Mesenchymal stem cell (in vitro differentiated cells and primary cell): ENCODE measurements around the gene RAB37.

Source experiments
- DNase-seq: peaks from one replicate; pipeline ENCODE4 v3.0.0-alpha.2; 2013
- H2AFZ ChIP-seq: one replicate; pipeline ENCODE4 v1.6.1; 2013; ENCODE audit warnings: low read depth, mild to moderate bottlenecking, control low read depth, inconsistent platforms, low read length, moderate library complexity
- H2AK5ac ChIP-seq: 2 replicates; pipeline ENCODE4 v1.6.1; 2013; ENCODE audit warnings: low read length, moderate library complexity, mild to moderate bottlenecking, inconsistent platforms; ENCODE audit not compliant: severe bottlenecking
- H2BK120ac ChIP-seq: one replicate; pipeline ENCODE4 v1.6.1; 2013; ENCODE audit warnings: low read depth, mild to moderate bottlenecking, inconsistent platforms, low read length, moderate library complexity
- H2BK12ac ChIP-seq, 2 experiments: one replicate each; pipeline ENCODE4 v1.6.1; 2013; ENCODE audit warnings: inconsistent platforms in 2 of 2, low read length in 2 of 2, mild to moderate bottlenecking in 2 of 2, moderate library complexity in 2 of 2, control low read depth in 1 of 2
- H2BK15ac ChIP-seq: one replicate; pipeline ENCODE4 v1.6.1; 2013; ENCODE audit warnings: mild to moderate bottlenecking, low read depth, inconsistent platforms; ENCODE audit not compliant: poor library complexity, severe bottlenecking
- H2BK5ac ChIP-seq: 2 replicates; pipeline ENCODE4 v1.6.1; 2013; ENCODE audit warnings: low read depth, mild to moderate bottlenecking, low read length, control low read depth, inconsistent platforms; ENCODE audit not compliant: poor library complexity, severe bottlenecking
- H3K14ac ChIP-seq, 2 experiments: one replicate each; pipeline ENCODE4 v1.6.1; 2013; ENCODE audit warnings: inconsistent platforms in 2 of 2, low read length in 2 of 2, control low read depth in 1 of 2, mild to moderate bottlenecking in 1 of 2, moderate library complexity in 1 of 2
- H3K18ac ChIP-seq, 2 experiments: one replicate each; pipeline ENCODE4 v1.6.1; 2013; ENCODE audit warnings: inconsistent platforms in 2 of 2, low read length in 2 of 2, control low read depth in 1 of 2, low read depth in 1 of 2, mild to moderate bottlenecking in 1 of 2
- H3K23ac ChIP-seq, 2 experiments: one replicate each; pipeline ENCODE4 v1.6.1; 2013; ENCODE audit warnings: inconsistent platforms in 2 of 2, low read length in 2 of 2, mild to moderate bottlenecking in 2 of 2, moderate library complexity in 2 of 2, control low read depth in 1 of 2
- H3K27ac ChIP-seq: 2 replicates; pipeline ENCODE4 v1.5.1; 2013; ENCODE audit warnings: mild to moderate bottlenecking, moderate library complexity, low read length, control low read depth, inconsistent platforms; ENCODE audit not compliant: poor library complexity, severe bottlenecking
- H3K27me3 ChIP-seq, 2 experiments: 2 replicates each; pipeline versions ENCODE4 v1.6.1 to v1.7.0; 2013; ENCODE audit warnings: low read length in 2 of 2, mild to moderate bottlenecking in 2 of 2, moderate library complexity in 2 of 2, control low read depth in 1 of 2, inconsistent platforms in 1 of 2; ENCODE audit not compliant: control insufficient read depth in 1 of 2, insufficient read depth in 1 of 2
- H3K36me3 ChIP-seq, 2 experiments: 2 replicates each; pipeline versions ENCODE4 v1.6.1 to v1.7.0; 2013; ENCODE audit warnings: low read length in 2 of 2, control low read depth in 1 of 2, inconsistent platforms in 1 of 2, low read depth in 1 of 2, mild to moderate bottlenecking in 1 of 2; ENCODE audit not compliant: insufficient read depth in 2 of 2, control insufficient read depth in 1 of 2
- H3K4ac ChIP-seq, 2 experiments: one replicate each; pipeline ENCODE4 v1.6.1; 2013; ENCODE audit warnings: inconsistent platforms in 2 of 2, low read length in 2 of 2, mild to moderate bottlenecking in 2 of 2, moderate library complexity in 2 of 2, control low read depth in 1 of 2, low read depth in 1 of 2
- H3K4me1 ChIP-seq: 2 replicates; pipeline ENCODE4 v1.6.1; 2013; ENCODE audit warnings: low read depth, low read length, control low read depth; ENCODE audit not compliant: control insufficient read depth, insufficient read depth
- H3K4me2 ChIP-seq: 2 replicates; pipeline ENCODE4 v1.6.1; 2013; ENCODE audit warnings: low read length, mild to moderate bottlenecking, inconsistent platforms; ENCODE audit not compliant: poor library complexity, severe bottlenecking
- H3K4me3 ChIP-seq, 2 experiments: 2 replicates each; pipeline versions ENCODE4 v1.5.1 to v1.7.0; 2013; ENCODE audit warnings: low read length in 2 of 2, mild to moderate bottlenecking in 2 of 2, control low read depth in 1 of 2, low read depth in 1 of 2; ENCODE audit not compliant: insufficient read depth in 1 of 2
- H3K79me1 ChIP-seq: replicated peaks from 2 replicates; pipeline ENCODE4 v1.6.1; 2013; ENCODE audit warnings: mild to moderate bottlenecking, control low read depth, low read length, inconsistent platforms; ENCODE audit not compliant: poor library complexity, severe bottlenecking
- H3K9ac ChIP-seq: 2 replicates; pipeline ENCODE4 v1.7.0; 2013; ENCODE audit warnings: mild to moderate bottlenecking, low read length, moderate library complexity
- H3K9me3 ChIP-seq: 2 replicates; pipeline ENCODE4 v1.7.0; 2013; ENCODE audit warnings: mild to moderate bottlenecking, low read length; ENCODE audit not compliant: control insufficient read depth
- H4K8ac ChIP-seq: one replicate; pipeline ENCODE4 v1.6.1; 2013; ENCODE audit warnings: inconsistent platforms, mild to moderate bottlenecking, low read length, moderate library complexity
- H4K91ac ChIP-seq: one replicate; pipeline ENCODE4 v1.6.1; 2013; ENCODE audit warnings: mild to moderate bottlenecking, low read length, inconsistent platforms
- WGBS: methylation state at CpG from one replicate; pipeline ENCODE4 v1.1.7; 2013; ENCODE audit warnings: mixed read lengths; 5-methylcytosine and 5-hydroxymethylcytosine counted together

RAB37 gene

GRCh38 chr17:74748279-74748528 is 11.1 kb downstream of the RAB37 start:
- no peak overlapping the region for H2AFZ ChIP-seq
- no peak overlapping the region for H2BK120ac ChIP-seq
- H3K9me3 ChIP-seq, result no peaks in the 10 kb centered on the region
- H3K4me1 ChIP-seq, result peaks cover 41% of the 10 kb centered on the region
- H3K14ac ChIP-seq, result no peak overlapping the region
- H3K4ac ChIP-seq, result no peak overlapping the region
- no peak overlapping the region for H4K8ac ChIP-seq
- whole genome bisulfite sequencing, result under 1% methylated on average over 30 of the region's 34 CpGs
- H4K91ac ChIP-seq, result no peak overlapping the region
- peak overlapping the region; percentile 65 for H2BK15ac ChIP-seq
- no peak overlapping the region for H2BK5ac ChIP-seq
- no peak overlapping the region for H2AK5ac ChIP-seq
- H3K27me3 ChIP-seq, result peaks cover 0 to 15% of the 10 kb centered on the region in 2 experiments
- no peak for DNase-seq
- no peak overlapping the region for H3K18ac ChIP-seq
- H3K27ac ChIP-seq, result no peak overlapping the region
- peak overlapping the region; percentile 46 for H3K4me2 ChIP-seq
- H3K23ac ChIP-seq, result no peak overlapping the region
- no peak overlapping the region for H2BK12ac ChIP-seq
- H3K9ac ChIP-seq, result peak overlapping the region; percentile 67
- H3K79me1 ChIP-seq, result peaks cover 14% of the 10 kb centered on the region
- H3K4me3 ChIP-seq, result peak overlapping the region; percentile 43 to 73
- peaks cover 0 to 13% of the 10 kb centered on the region in 2 experiments for H3K36me3 ChIP-seq

GRCh38 chr17:74748529-74749278 is 11.6 kb downstream of the RAB37 start, which contains the start of gene NHERF1:
Gene NHERF1, plus strand, starts transcription at chr17:74748628. Its CDS starts 219 bp downstream, at chr17:74748847.
- Histone ChIP-seq H2BK12ac (peak within 1 kb of the TSS; percentile 95 to 97), H3K4me2 (peak within 1 kb of the TSS; percentile 92), H3K9me3 (no peaks in the 10 kb centered on the region), H2AFZ (peak within 1 kb of the TSS; percentile 24), H3K4me1 (peaks cover 41% of the 10 kb centered on the region), H3K9ac (peak within 1 kb of the TSS; percentile 71), H3K79me1 (peaks cover 14% of the 10 kb centered on the region), H3K4ac (peak within 1 kb of the TSS; percentile 86 to 89), H4K8ac (peak within 1 kb of the TSS; percentile 90), H3K4me3 (peak within 1 kb of the TSS; percentile 75 to 87), H3K18ac (peak within 1 kb of the TSS; percentile 87 to 88), H3K27me3 (peaks cover 0 to 10% of the 10 kb centered on the region in 2 experiments), H3K27ac (peak within 1 kb of the TSS; percentile 61), H4K91ac (peak within 1 kb of the TSS; percentile 98), H2BK120ac (peak within 1 kb of the TSS; percentile 80), H3K14ac (peak within 1 kb of the TSS in 1 of 2 experiments; percentile 94), H2AK5ac (peak within 1 kb of the TSS; percentile 90), H2BK15ac (peak within 1 kb of the TSS; percentile 86), H2BK5ac (peak within 1 kb of the TSS; percentile 46), H3K36me3 (peaks cover 0 to 14% of the 10 kb centered on the region in 2 experiments), H3K23ac (peak within 1 kb of the TSS; percentile 37 to 83)
- under 1% methylated on average over 75 of the region's 90 CpGs for WGBS
- DNase-seq, result peak; percentile 92

GRCh38 chr17:74749279-74750038 is 12.4 kb downstream of the RAB37 start:
- peak overlapping the region; percentile 92 for H3K4me2 ChIP-seq
- peak overlapping the region; percentile 79 to 87 for H3K18ac ChIP-seq
- peak overlapping the region; percentile 61 for H3K27ac ChIP-seq
- H3K23ac ChIP-seq, result peak overlapping the region; percentile 37 to 83
- peaks cover 41% of the 10 kb centered on the region for H3K4me1 ChIP-seq
- H3K14ac ChIP-seq, result peak overlapping the region in 1 of 2 experiments; percentile 94
- peak overlapping the region; percentile 38 for H4K8ac ChIP-seq
- peak overlapping the region; percentile 2 for H2BK15ac ChIP-seq
- WGBS, result under 1% methylated on average over 41 of the region's 46 CpGs
- H3K4me3 ChIP-seq, result peak overlapping the region; percentile 75 to 87
- DNase-seq, result peak; percentile 61
- H3K9ac ChIP-seq, result peak overlapping the region; percentile 71
- peak overlapping the region; percentile 24 for H2AFZ ChIP-seq
- H3K4ac ChIP-seq, result peak overlapping the region; percentile 44 to 70
- peak overlapping the region in 1 of 2 experiments; percentile 80 for H2BK12ac ChIP-seq
- H3K79me1 ChIP-seq, result peaks cover 15% of the 10 kb centered on the region
- peak overlapping the region; percentile 14 for H4K91ac ChIP-seq
- H3K27me3 ChIP-seq, result peaks cover 0 to 3% of the 10 kb centered on the region in 2 experiments
- H2BK5ac ChIP-seq, result peak overlapping the region; percentile 46
- H2BK120ac ChIP-seq, result peak overlapping the region; percentile 36
- no peaks in the 10 kb centered on the region for H3K9me3 ChIP-seq
- no peak overlapping the region for H2AK5ac ChIP-seq
- H3K36me3 ChIP-seq, result peaks cover 0 to 14% of the 10 kb centered on the region in 2 experiments

DNA sequence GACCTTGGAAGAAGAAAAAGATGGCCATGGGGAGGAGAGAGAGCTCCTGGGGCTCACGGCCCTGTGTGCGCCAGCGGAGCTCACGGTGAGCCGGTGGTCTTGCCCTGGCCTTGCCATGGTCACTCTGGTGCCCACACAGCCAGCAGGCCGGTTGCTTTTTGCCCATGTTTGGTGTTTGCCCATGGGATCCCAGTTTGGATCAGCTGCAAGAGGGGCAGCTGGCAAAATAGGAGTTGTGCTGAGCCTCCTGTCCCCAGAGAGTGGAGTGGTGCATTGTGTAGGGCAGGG is 12.9 kb downstream of the RAB37 start:
- H3K4me3 ChIP-seq, result peak overlapping the region; percentile 75 to 87
- H4K91ac ChIP-seq, result peak overlapping the region; percentile 83
- H3K27me3 ChIP-seq, result peaks cover 0 to 3% of the 10 kb centered on the region in 2 experiments
- H2BK120ac ChIP-seq, result no peak overlapping the region
- H3K9ac ChIP-seq, result peak overlapping the region; percentile 71
- no peak for DNase-seq
- peak overlapping the region in 1 of 2 experiments; percentile 76 for H3K14ac ChIP-seq
- H3K23ac ChIP-seq, result no peak overlapping the region
- H3K79me1 ChIP-seq, result peaks cover 18% of the 10 kb centered on the region
- peak overlapping the region in 1 of 2 experiments; percentile 67 for H3K18ac ChIP-seq
- no peak overlapping the region for H2BK5ac ChIP-seq
- 59% methylated on average over 5 of the region's 6 CpGs for WGBS
- peak overlapping the region; percentile 77 for H4K8ac ChIP-seq
- peak overlapping the region in 1 of 2 experiments; percentile 65 for H2BK12ac ChIP-seq
- no peak overlapping the region for H2BK15ac ChIP-seq
- H3K27ac ChIP-seq, result peak overlapping the region; percentile 54
- H3K9me3 ChIP-seq, result no peaks in the 10 kb centered on the region
- H3K36me3 ChIP-seq, result peaks cover 0 to 16% of the 10 kb centered on the region in 2 experiments
- no peak overlapping the region for H2AFZ ChIP-seq
- peak overlapping the region; percentile 54 for H2AK5ac ChIP-seq
- H3K4me1 ChIP-seq, result peaks cover 41% of the 10 kb centered on the region
- H3K4me2 ChIP-seq, result peak overlapping the region; percentile 92
- H3K4ac ChIP-seq, result peak overlapping the region; percentile 34 to 85
